Aortic smooth muscle cell (primary cell): ENCODE measurements around the gene MAN2C1. TPM values are rescaled to one million over a fixed set of nuclear protein-coding genes. Genes with fewer than 3 reads are reported as not detected.

Experiments used
- total RNA-seq: library from RNA; depleted of rRNA; stranded (reverse); fragments of >200 nt; gene quantifications from 2 replicates; pipeline ENCODE4 v1.2.3, GENCODE V29; 2014

MAN2C1 gene
- 114 and 117 TPM in 2 replicates for total RNA-seq

DNA sequence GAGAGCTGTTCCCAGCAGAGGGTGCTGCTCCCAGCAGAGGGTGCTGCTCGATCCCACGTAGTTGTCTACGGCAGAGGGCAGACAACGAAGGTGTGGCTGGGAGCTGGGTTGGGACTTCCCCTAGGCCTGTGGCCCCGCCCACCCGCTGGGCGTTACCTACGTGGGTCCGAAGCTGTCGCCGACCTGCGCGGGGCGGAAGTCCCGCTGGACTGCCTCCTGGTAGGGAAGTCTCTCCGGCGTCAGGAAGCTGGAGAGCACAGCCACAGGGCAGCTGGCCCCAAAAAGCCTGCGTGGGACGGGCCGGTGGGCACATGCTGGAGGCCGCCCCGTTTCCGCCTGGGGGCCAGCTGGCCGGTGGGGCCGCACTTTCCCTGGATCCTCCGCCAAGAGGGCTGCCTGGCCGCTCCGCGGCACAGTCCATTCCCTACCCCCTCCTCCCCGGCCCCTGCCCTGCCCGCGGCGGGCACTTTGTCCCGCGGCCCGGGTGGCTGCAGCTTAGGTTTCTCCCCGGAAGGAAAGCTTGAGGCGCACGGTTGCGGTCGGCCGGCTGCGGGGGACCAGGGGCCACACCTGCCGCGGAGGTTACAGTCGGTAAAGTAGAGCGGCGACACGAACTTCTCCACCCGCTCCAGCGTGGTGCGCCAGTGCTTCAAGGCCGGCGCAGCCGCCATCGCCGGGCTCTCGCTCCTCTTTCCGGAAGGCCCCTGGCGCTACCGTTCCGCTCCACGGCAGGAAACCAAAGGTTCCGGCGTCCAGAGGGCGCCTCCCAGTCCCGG, at the start of gene MAN2C1:
Gene MAN2C1, minus strand, starts transcription at position 695 of the 776 bp plus-strand sequence. Its CDS starts 24 bp downstream, at position 671.

DNA sequence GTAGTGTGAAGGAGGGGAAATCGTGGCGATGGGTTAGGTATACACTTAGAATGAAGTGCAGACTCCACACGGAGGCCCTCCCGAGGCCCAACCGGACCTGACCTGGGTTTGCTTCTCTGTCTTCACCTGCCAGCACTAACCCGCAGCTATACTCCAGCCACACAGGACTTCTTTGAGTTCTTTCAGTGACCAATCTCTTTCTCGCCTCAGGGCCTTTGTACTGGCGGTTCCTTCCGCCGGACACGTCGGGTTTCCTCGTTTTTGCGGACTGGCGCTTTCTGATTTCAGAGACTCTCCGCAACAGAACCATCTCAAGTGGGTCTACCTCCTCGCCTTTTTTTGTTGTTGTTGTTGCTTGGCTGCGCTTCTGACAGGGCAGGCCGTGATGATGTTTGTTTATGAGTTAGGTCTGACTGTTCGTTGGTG, 21.6 kb downstream of the MAN2C1 start, which contains the start of gene NEIL1:
Gene NEIL1, plus strand, starts transcription at position 244 of the 426 bp plus-strand sequence. CDS start 1,867 bp downstream, outside the sequence.

GRCh38 chr15:75335705-75336355, 32.6 kb downstream of the MAN2C1 start, which contains the start of gene COMMD4:
COMMD4 (plus strand) TSS chr15:75336063; CDS start chr15:75336090, 27 bp downstream.

Other genes starting within 250 kb of the MAN2C1 start
- gene C15orf39, start 166.7 kb downstream of the MAN2C1 start, total RNA-seq, result 2.4 and 4.0 TPM in 2 replicates
- gene GOLGA6C, start 110.3 kb downstream of the MAN2C1 start, total RNA-seq, result not detected in 2 replicates
- gene GOLGA6D, start 85.8 kb downstream of the MAN2C1 start, total RNA-seq, result not detected in 2 replicates
- gene COMMD4, start 32.5 kb downstream of the MAN2C1 start, total RNA-seq, result 104 and 114 TPM in 2 replicates
- gene NEIL1, start 21.6 kb downstream of the MAN2C1 start, total RNA-seq, result 5.0 and 5.3 TPM in 2 replicates
- gene SIN3A, start 83.1 kb upstream of the MAN2C1 start, total RNA-seq, result 22.2 and 29.4 TPM in 2 replicates
- gene PTPN9, start 210.7 kb upstream of the MAN2C1 start, total RNA-seq, result 19.2 and 24.4 TPM in 2 replicates